SK-N-SH treated with all-trans-retinoic acid at 6 μM for 48 hours (cell line): ENCODE data around the gene KIFC1.
A peak's percentile ranks its signal among the peaks of the same experiment; 100 is the strongest.

Experiments
- ATAC-seq: fragments of 200-7000 bp; cut with Tn5 transposase; 3 replicates; pipeline ENCODE4 v1.9.1; 2020; ENCODE audit warnings: mild to moderate bottlenecking, moderate library complexity
- ARNTL ChIP-seq: fragments of 450-650 bp; formaldehyde crosslinking; IDR thresholded peaks from 2 replicates; pipeline ENCODE4 v1.5.0; 2020; ENCODE audit warnings: low read depth, mild to moderate bottlenecking, moderate library complexity, borderline replicate concordance
- BACH2 ChIP-seq: fragments of 250-450 bp; sonication (Bioruptor Pico); IDR thresholded peaks from 2 replicates; pipeline ENCODE4 v1.9.0; 2021; ENCODE audit warnings: mild to moderate bottlenecking, borderline replicate concordance
- CREB5 ChIP-seq: fragments of 250-450 bp; sonication (Bioruptor Pico); IDR thresholded peaks from 2 replicates; pipeline ENCODE4 v1.5.1; 2020; ENCODE audit warnings: low read depth, mild to moderate bottlenecking, moderate library complexity
- CSDC2 ChIP-seq: fragments of 250-450 bp; sonication (Bioruptor Pico); IDR thresholded peaks from 2 replicates; pipeline ENCODE4 v1.5.0; 2020; ENCODE audit warnings: mild to moderate bottlenecking, moderate library complexity
- ESRRG ChIP-seq: fragments of 250-450 bp; sonication (Bioruptor Pico); IDR thresholded peaks from 2 replicates; pipeline ENCODE4 v1.6.1; 2021; ENCODE audit warnings: mild to moderate bottlenecking
- GLIS3 ChIP-seq: fragments of 250-450 bp; sonication (Bioruptor Pico); IDR thresholded peaks from 2 replicates; pipeline ENCODE4 v1.5.0; 2020; ENCODE audit warnings: mild to moderate bottlenecking, moderate library complexity
- ISL1 ChIP-seq: fragments of 250-450 bp; sonication (Bioruptor Pico); IDR thresholded peaks from 2 replicates; pipeline ENCODE4 v2.1.2; 2022; ENCODE audit warnings: mild to moderate bottlenecking, moderate library complexity
- OSR1 ChIP-seq: fragments of 250-450 bp; sonication (Bioruptor Pico); IDR thresholded peaks from 2 replicates; pipeline ENCODE4 v1.8.0; 2022; ENCODE audit warnings: moderate library complexity, mild to moderate bottlenecking, inconsistent platforms
- PPARA ChIP-seq: fragments of 250-450 bp; sonication (Bioruptor Pico); IDR thresholded peaks from 2 replicates; pipeline ENCODE4 v1.5.0; 2020; ENCODE audit warnings: mild to moderate bottlenecking, borderline replicate concordance
- RARB ChIP-seq: fragments of 250-450 bp; sonication (Bioruptor Pico); IDR thresholded peaks from 2 replicates; pipeline ENCODE4 v1.8.0; 2021; ENCODE audit warnings: mild to moderate bottlenecking, moderate library complexity
- SNAI2 ChIP-seq: fragments of 250-450 bp; sonication (Bioruptor Pico); IDR thresholded peaks from 2 replicates; pipeline ENCODE4 v1.5.0; 2020; ENCODE audit warnings: mild to moderate bottlenecking, moderate library complexity
- TOX ChIP-seq: fragments of 250-450 bp; sonication (Bioruptor Pico); IDR thresholded peaks from 2 replicates; pipeline ENCODE4 v1.8.0; 2021; ENCODE audit warnings: mild to moderate bottlenecking, moderate library complexity, borderline replicate concordance
- TSHZ2 ChIP-seq: fragments of 250-450 bp; sonication (Bioruptor Pico); IDR thresholded peaks from 2 replicates; pipeline ENCODE4 v1.5.0; 2020; ENCODE audit warnings: mild to moderate bottlenecking, moderate library complexity
- ZC3H10 ChIP-seq: fragments of 250-450 bp; sonication (Bioruptor Pico); IDR thresholded peaks from 2 replicates; pipeline ENCODE4 v1.5.1; 2021; ENCODE audit warnings: mild to moderate bottlenecking, moderate library complexity
- ZFP3 ChIP-seq: fragments of 250-450 bp; sonication (Bioruptor Pico); IDR thresholded peaks from 2 replicates; pipeline ENCODE4 v1.5.0; 2020; ENCODE audit warnings: mild to moderate bottlenecking, moderate library complexity
- ZFP30 ChIP-seq: fragments of 450-650 bp; formaldehyde crosslinking; IDR thresholded peaks from 2 replicates; pipeline ENCODE4 v1.5.0; 2022; ENCODE audit warnings: mild to moderate bottlenecking, moderate library complexity
- ZNF565 ChIP-seq: fragments of 450-650 bp; formaldehyde crosslinking; conservative IDR thresholded peaks from 2 replicates; pipeline ENCODE4 v1.5.0; 2020; ENCODE audit warnings: low read depth, mild to moderate bottlenecking, moderate library complexity
- ZNF70 ChIP-seq: fragments of 450-650 bp; formaldehyde crosslinking; IDR thresholded peaks from 2 replicates; pipeline ENCODE4 v1.5.0; 2020; ENCODE audit warnings: mild to moderate bottlenecking, moderate library complexity
- ZNF8 ChIP-seq: fragments of 450-650 bp; formaldehyde crosslinking; IDR thresholded peaks from 2 replicates; pipeline ENCODE4 v1.5.0; 2020; ENCODE audit warnings: mild to moderate bottlenecking, moderate library complexity
- TF ChIP-seq, protein P1 (sequence below): fragments of 250-450 bp; sonication (Bioruptor Pico); IDR thresholded peaks from 2 replicates; pipeline ENCODE4 v1.8.0; 2020; ENCODE audit warnings: mild to moderate bottlenecking, moderate library complexity, borderline replicate concordance
- TF ChIP-seq, protein P2 (sequence below): fragments of 250-450 bp; sonication (Bioruptor Pico); IDR thresholded peaks from 2 replicates; pipeline ENCODE4 v1.5.1; 2021; ENCODE audit warnings: mild to moderate bottlenecking, moderate library complexity
- TF ChIP-seq, protein P3 (sequence below): fragments of 250-450 bp; sonication (Bioruptor Pico); IDR thresholded peaks from 2 replicates; pipeline ENCODE4 v1.8.0; 2021; ENCODE audit warnings: low read depth, mild to moderate bottlenecking, moderate library complexity, borderline replicate concordance

Gene KIFC1

DNA sequence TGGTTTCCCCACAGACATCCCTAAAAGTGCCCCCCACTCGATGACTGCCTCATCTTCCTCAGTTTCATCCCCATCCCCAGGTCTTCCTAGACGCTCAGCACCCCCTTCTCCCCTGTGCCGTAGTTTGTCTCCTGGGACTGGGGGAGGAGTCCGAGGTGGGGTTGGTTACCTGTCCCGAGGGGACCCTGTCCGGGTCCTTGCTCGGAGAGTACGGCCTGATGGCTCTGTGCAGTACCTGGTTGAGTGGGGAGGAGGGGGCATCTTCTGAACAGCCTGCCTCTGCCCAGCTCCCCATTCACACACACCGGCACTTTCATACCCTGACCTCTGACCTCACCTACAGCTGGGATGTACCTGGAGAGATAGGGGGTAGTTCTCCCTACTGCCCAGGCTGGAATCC lies 24.2 kb downstream of the KIFC1 start:
- no peak for TF ChIP-seq TOX (CRISPR knock-in tag)
- TF ChIP-seq, all 23 proteins: peak for 0

DNA sequence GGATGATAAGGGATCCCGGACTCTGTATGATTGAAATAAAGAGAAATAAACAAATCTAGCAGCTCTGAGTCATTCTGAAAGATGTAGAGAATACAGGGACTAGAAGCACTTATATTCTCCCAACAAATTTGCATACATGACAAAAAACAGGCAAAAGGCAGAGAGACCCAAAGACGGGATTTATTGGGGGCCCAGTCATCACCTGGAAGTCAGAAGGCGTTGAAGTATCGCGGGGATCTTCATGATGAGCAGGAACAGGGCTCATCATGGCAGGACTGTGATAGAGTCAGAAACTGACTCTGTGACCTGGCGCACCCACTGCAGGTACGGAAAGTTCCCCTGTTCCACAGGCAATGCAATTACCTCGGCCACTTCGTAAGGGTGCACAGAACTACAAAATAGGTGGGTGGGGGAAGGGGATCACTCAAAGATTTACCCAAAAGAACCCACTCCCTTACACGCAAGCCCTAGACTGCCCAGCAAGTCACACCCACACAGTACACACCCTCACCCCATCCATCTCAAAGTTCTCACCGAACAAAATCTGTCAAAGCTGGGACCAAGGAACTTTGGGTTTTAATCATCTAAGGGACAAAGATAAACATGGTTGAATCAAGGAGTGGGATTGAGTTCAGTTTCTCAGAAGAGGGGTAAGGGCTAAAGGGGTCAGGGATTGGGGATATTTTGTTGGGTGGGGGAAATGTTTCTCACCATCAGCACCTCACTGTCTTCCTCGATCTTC lies 24.9 kb downstream of the KIFC1 start:
- ATAC-seq: no peak
- TF ChIP-seq, protein P1, sequence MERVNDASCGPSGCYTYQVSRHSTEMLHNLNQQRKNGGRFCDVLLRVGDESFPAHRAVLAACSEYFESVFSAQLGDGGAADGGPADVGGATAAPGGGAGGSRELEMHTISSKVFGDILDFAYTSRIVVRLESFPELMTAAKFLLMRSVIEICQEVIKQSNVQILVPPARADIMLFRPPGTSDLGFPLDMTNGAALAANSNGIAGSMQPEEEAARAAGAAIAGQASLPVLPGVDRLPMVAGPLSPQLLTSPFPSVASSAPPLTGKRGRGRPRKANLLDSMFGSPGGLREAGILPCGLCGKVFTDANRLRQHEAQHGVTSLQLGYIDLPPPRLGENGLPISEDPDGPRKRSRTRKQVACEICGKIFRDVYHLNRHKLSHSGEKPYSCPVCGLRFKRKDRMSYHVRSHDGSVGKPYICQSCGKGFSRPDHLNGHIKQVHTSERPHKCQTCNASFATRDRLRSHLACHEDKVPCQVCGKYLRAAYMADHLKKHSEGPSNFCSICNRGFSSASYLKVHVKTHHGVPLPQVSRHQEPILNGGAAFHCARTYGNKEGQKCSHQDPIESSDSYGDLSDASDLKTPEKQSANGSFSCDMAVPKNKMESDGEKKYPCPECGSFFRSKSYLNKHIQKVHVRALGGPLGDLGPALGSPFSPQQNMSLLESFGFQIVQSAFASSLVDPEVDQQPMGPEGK (CRISPR knock-in tag): no peak
- TF ChIP-seq GLIS3 (CRISPR knock-in tag) (no peak), ZFP30 (no peak), OSR1 (CRISPR knock-in tag) (no peak), TSHZ2 (CRISPR knock-in tag) (no peak), RARB (no peak), ZNF565 (CRISPR knock-in tag) (no peak), ZFP3 (CRISPR knock-in tag) (no peak), ZNF8 (CRISPR knock-in tag) (no peak), SNAI2 (CRISPR knock-in tag) (no peak), ZC3H10 (no peak), ESRRG (CRISPR knock-in tag) (no peak), ISL1 (CRISPR knock-in tag) (no peak), TOX (CRISPR knock-in tag) (no peak), CSDC2 (no peak), ZNF70 (CRISPR knock-in tag) (no peak)
- TF ChIP-seq, protein P2, sequence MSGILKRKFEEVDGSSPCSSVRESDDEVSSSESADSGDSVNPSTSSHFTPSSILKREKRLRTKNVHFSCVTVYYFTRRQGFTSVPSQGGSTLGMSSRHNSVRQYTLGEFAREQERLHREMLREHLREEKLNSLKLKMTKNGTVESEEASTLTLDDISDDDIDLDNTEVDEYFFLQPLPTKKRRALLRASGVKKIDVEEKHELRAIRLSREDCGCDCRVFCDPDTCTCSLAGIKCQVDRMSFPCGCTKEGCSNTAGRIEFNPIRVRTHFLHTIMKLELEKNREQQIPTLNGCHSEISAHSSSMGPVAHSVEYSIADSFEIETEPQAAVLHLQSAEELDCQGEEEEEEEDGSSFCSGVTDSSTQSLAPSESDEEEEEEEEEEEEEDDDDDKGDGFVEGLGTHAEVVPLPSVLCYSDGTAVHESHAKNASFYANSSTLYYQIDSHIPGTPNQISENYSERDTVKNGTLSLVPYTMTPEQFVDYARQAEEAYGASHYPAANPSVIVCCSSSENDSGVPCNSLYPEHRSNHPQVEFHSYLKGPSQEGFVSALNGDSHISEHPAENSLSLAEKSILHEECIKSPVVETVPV: no peak
- TF ChIP-seq, protein P3, sequence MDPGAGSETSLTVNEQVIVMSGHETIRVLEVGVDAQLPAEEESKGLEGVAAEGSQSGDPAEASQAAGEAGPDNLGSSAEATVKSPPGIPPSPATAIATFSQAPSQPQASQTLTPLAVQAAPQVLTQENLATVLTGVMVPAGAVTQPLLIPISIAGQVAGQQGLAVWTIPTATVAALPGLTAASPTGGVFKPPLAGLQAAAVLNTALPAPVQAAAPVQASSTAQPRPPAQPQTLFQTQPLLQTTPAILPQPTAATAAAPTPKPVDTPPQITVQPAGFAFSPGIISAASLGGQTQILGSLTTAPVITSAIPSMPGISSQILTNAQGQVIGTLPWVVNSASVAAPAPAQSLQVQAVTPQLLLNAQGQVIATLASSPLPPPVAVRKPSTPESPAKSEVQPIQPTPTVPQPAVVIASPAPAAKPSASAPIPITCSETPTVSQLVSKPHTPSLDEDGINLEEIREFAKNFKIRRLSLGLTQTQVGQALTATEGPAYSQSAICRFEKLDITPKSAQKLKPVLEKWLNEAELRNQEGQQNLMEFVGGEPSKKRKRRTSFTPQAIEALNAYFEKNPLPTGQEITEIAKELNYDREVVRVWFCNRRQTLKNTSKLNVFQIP: no peak
- TF ChIP-seq, all 23 proteins: peak for 0

More for the DNA sequence above, 24.2 kb downstream of the KIFC1 start:
- no peak for ATAC-seq

DNA sequence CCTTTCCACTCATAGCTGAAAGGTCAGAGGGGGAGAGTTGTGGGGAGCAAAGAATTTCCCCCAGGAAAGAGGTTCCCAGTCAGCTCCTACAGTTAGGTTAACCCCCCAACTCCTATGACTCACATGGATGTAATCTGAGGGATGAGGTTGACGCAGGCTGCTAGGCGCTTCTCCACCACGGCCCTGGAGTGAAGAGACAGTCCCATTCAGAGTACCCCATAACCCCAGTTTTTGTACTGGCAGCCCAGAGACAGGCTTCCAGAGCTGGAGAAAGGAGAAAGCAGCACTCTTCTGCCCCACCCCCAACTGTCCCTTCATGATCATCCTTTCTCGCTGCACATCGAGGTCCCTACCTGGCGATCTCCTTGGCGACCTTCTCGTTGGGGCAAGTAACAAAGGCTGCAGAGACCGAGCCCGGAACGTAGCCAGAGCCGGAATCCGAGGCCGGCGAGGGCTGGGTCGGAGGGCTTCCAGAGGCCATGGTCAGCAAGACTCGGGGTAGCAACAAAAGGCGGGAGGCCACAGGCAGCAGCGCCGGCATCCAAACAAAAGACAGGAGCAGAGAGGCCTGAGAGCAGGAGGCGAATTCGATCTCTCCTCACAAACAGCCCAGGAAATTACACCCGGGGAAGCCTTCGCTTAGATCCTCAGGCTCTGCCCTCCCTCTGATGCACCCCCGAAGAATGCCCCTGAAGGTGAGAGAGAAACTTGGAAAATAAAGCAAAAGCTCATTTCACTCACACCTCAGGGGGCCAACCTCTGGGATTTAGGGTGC lies 25.7 kb downstream of the KIFC1 start:
- ATAC-seq: peak; percentile 64
- TF ChIP-seq ARNTL (no peak), PPARA (CRISPR knock-in tag) (no peak), TOX (CRISPR knock-in tag) (no peak), CSDC2 (no peak), ZFP3 (CRISPR knock-in tag) (no peak), ISL1 (CRISPR knock-in tag) (no peak), SNAI2 (CRISPR knock-in tag) (no peak), ZC3H10 (no peak), CREB5 (CRISPR knock-in tag) (no peak), ZNF8 (CRISPR knock-in tag) (no peak), BACH2 (CRISPR knock-in tag) (no peak), ZNF70 (CRISPR knock-in tag) (no peak), ZNF565 (CRISPR knock-in tag) (no peak)
- TF ChIP-seq, protein P1 (CRISPR knock-in tag): no peak
- TF ChIP-seq, protein P2: no peak
